GM21447 (cell line): ENCODE results near the gene STK39.
"Not testable (repeated sequence)": the region's sequence is repeated elsewhere in the genome, so short reads cannot be mapped to it uniquely, and the experiment has no call there.

Source experiments
- ATAC-seq: cut with Tn5 transposase; IDR thresholded peaks from one replicate; pipeline ENCODE4 v1.9.1; 2021; ENCODE audit not compliant: unreplicated experiment

The STK39 gene

DNA sequence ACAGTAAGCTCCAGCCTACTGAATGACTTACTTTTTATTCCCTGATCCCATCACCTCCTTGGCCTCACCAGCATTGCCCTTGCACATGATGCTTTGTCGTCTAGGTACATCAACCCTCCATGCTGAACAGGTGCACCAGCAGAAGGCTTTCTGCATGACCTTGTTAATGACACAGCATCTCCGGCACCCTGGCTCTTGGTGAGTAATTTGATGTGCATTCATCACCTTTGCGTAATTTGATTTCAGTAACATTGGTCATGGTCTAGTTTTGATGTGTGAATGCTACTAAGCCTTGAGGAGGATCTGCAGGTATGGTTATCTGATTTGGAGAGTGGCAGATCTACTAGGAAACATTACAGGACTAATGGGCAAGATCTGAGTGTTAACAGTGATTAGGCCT, 103.6 kb downstream of the STK39 start:
- no peak for ATAC-seq

DNA sequence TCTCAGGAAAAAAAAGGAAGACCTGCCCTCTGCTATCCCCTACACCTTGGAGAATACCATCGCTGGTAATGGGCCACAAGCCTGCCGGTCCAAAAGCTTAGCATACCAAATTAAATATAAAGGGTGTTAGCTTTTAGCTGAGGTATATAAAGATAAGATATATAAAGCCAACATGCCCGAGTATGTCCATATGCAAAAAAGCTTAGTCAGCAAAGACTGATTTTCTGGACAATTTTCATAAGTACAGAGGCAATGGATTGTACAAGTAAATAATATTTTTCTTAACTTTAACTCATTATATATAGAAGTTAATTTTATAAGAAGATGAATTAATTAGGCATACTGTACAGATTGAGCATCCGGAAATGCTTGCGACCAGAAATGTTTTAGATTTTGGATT, 106.5 kb downstream of the STK39 start:
- ATAC-seq: no peak

DNA sequence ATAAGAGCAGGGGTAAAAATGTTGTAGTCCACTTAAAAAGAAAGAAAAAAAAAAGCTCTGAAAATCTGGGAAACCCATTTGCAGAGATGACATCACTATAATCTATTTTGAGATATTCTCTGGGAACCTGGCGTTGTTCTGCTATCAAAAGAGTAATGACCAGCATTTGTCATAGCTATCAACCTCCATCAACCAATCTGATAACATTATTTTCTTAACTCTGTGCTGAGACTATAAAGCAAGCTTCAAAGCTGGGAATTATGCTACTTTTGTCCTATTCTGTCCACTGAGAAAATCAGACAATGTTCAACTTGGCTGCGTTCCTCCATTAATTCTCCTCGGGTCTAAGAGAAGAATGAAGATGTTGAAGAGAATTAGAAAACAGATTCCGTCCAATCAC, 107.5 kb downstream of the STK39 start:
- ATAC-seq: no peak

DNA sequence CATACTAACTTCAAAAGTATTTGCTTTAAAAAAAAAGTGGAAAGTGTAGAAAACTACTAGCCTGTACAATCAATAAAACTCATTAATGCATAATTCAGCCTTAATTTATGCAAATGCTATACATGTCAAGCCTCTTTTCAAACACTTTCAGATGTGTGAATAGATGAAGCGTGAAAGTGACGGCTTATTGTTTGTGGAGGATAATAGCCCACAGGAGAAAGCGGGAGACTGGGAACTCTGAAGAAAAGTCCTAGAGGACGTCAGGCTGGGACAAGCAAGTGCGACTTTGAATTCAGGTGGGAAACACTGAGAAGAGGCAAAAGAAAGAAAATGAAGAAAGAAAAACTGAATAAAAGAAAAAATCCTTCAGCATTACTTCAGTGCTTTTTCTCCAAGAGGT, 108.5 kb downstream of the STK39 start:
- ATAC-seq: no peak

DNA sequence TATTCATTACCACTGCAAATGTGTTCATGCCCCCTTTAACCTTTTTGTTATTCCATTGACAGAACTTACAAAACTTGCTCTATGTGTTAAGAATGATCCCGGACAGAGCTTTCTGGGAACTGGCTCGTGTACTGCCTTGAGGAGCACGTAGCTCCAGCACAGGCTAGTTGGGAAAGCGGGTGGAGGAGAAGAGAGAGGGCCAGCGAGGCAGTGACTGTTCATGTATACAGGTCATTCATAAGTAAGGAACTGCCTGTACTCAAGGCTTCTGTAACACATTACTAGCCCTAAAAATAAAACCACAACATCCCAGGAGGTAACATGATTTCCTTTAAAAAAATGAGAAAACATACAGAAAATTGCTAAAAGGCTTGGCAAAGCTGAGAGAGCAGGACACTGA, 109.0 kb downstream of the STK39 start:
- ATAC-seq: no peak

GRCh38 chr2:168137510-168138180, 109.8 kb downstream of the STK39 start:
- ATAC-seq: no peak

- ATAC-seq: peak; percentile 63
Observed at GRCh38 chr2:168136392-168136977, 110.9 kb downstream of the STK39 start.

DNA sequence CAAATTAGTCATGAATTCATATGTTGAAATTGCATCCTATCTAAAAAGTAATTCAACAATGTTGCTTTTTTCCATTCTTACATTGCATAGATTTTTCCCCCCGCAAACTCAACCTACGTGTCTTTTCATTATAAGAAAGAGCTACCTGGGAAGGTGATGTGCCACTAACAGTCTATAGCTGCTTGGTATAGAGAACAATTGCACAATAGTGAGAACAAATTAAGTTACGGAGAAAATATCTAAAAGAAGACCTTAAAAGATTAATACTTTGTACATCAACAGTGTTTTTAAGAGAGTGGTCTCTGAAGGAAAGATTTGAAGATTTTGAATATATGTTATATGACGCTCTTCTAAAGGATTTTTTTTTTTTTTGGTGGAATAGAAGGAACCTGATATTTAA, 111.8 kb downstream of the STK39 start:
- ATAC-seq: no peak

DNA sequence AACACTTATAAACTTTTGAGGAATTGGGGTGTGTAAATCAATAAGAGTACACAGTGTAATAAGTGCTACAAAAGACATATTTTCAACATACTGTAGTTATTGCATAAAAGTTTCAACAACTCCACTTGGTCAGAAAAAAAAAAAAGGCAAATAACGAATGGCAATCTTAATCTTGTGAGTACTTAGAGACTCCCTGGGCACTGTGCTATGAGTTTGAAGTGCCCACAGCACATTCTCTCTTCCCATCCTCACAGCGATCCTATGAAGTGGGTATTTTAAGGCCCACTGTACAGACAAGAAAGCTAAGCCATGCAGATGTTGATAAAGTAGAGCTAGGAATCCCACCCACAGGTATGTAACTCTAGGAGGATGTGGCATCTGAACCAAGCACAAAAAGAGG, 112.3 kb downstream of the STK39 start:
- ATAC-seq: no peak

DNA sequence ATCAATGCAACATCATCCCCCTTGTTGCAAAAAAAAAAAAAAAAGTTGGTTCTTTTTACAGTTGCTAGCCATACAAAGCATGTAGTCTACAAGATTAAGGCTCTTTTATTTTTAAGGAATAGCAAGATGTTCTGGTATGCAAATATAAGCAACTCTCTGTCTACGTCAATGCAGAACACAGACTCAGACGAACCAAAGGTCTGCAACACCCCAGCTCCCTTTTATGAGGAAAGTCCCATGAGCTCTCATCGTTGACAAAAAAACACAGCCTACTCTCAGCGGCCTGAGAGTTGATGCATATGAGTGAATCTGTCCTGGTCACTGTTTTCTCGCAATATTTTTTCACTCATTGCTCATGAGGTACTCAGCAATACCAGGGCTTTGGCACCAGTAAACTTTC, 112.9 kb downstream of the STK39 start:
- ATAC-seq: no peak

- no peak for ATAC-seq
Observed at GRCh38 chr2:168132389-168132788, 115.0 kb downstream of the STK39 start.

DNA sequence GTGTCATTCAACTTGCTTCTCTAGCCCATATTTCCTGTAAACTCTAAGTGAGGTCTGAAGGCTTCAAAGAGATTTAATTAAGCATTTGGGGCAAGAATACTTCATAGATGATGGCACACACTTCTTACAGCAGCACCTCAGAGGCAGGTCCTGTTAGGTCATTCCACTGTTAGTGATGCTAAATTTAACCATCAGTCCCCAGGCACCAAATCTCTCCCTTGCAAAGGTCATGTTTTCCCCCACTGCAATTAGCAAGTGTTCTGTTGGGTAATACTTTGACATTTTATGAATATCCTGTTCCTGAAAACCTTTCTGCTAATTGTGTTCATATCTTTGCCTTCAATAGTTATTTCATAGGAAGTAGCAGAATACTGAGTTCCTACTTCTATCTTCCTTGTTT, 117.0 kb downstream of the STK39 start:
- ATAC-seq: no peak

DNA sequence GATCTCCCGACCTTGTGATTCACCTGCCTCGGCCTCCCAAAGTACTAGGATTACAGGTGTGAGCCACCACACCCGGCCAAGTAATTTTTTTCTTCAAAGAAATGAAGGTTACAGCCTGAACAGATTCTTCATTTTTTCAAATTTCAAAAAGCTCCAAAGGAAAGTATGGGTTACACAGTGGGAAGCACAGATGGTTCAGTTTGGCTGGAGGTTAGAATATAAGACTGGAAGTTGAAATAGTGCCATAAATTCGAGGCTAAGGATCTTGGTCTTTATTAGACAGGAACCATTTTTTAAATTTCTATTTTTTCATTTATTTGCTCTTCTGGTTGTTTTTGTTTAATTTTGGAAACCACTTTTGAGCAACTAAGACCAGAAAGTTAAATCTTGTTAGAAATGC, 120.0 kb downstream of the STK39 start:
- no peak for ATAC-seq

- ATAC-seq: not testable (repeated sequence)
Observed at GRCh38 chr2:168122210-168122609, 125.2 kb downstream of the STK39 start.

- ATAC-seq: no peak
Observed at GRCh38 chr2:168120730-168121129, 126.7 kb downstream of the STK39 start.

- no peak for ATAC-seq
Observed at GRCh38 chr2:168120310-168120709, 127.1 kb downstream of the STK39 start.

DNA sequence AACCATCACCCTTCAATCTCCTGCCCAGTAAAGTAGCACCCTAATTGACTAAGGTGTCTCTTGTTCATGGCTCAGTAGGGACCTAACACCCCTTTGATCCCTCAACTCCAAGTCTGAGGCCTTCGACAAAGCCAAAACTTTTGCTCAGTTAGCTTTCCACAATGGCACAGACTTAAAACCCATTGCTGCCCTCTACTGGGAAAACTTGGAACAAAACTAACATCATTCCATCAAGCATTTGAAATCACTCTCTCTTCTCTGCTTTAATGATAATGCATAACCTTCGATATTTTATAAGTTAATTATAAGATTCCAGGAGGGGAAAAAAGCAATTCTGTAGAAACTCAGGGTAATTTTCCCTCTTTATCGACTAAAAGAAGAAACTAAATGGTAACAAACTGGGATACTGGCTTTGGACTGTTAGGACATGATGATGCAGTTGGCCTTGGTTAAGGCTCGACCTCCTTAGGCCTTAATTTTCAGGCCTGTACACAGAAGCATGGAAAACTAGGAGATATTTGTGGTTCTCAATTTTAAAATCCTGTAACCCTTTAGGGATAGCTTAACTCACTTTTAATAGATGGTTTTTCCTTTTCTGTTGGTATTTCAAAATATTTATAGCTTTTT, 127.8 kb downstream of the STK39 start:
- ATAC-seq: no peak

DNA sequence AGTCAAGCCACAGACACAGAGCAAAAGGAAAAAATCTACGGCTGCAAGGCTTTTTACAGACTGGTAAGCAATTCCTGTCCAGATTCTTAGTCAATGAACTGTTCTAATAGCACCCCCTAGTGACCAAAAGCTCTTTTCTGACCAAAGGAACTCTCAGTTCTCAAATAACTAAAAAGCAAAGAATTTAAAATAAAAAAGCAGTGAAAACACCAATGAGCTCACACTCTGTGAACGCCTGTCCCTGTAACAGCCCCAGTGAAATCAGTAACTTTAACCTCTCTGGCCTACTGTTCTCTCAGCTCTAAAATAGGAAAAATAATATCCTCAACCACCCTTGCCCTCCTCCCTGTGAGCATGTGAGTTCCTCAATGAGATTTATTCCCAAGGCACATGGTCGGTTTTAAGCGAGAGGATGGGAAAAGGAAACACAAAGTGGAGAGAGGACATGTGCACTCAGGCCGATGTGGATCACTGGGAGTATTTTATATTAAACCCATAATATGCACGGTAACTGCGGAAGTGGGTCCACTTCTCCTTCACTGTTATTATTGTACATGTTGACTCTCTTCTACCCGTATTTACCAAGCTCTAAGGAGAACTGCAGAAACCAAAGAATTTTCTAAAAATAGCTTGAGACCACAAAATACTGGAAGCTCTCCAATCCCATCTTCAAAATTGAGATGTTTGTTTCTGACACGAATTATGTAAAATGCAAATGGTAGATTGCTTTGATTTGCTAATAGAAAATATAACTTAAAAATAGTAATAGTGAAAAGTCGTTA, 128.5 kb downstream of the STK39 start:
- ATAC-seq: peak; percentile 54

DNA sequence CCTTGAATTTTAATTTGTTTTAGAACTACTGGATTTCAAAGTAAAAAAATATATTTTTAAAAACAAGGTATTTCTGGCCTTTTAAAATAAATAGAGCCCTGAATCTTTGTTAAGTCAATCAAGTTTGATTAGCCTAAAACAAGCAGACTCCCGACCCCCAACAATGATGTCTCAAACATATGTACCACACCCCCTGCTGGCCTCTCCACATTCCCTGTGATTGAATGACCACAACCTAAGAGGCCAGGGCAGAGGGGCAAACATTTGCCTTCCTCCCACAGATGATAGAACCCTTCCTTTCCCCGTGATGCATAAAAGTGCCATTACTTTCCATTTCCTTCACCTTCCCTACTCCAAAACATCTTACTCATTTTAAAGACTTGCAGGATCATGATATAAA, 130.9 kb downstream of the STK39 start:
- no peak for ATAC-seq

GRCh38 chr2:168114619-168115018, 132.8 kb downstream of the STK39 start:
- no peak for ATAC-seq

- no peak for ATAC-seq
Observed at GRCh38 chr2:168114040-168114439, 133.4 kb downstream of the STK39 start.

DNA sequence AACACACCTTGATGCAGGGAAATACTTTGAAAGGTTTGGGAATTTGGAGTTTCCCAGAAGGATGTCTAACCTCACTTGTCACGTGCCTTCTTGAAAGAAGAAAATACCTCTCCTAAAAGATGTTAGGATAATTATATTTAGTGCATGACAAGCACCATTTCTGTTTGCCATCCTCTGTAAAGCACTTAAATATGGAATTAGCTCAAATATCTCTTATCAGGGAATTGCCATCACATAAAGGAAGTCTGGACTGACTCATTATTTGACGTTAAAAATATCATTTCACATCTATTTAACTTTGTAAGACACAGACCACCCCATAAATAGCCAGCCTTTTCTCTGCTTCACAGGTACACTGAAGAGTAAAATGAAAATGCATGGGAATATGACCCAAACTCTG, 140.1 kb downstream of the STK39 start:
- no peak for ATAC-seq
